Panc1 (cell line): ENCODE results near the gene DHH. TPM values are rescaled to one million over a fixed set of nuclear protein-coding genes. Genes with fewer than 3 reads are reported as not detected.

Experiments used
- ATAC-seq: fragments of 200-7000 bp; cut with Tn5 transposase; 2 replicates; pipeline ENCODE4 v1.9.1; 2020; ENCODE audit warnings: mild to moderate bottlenecking, moderate library complexity
- BruUV-seq: library from RNA; stranded (reverse); fragments of 400-500 nt; replicated peaks from 2 replicates; lab custom pipeline; 2021; lab: Mats Ljungman, UMichigan
- CTCF ChIA-PET: fragments of 300-600 bp; sonication (Branson Sonifier 250); formaldehyde crosslinking; loops from one replicate; lab custom pipeline; 2022; ENCODE audit warnings: antibody characterized with exemption; lab: Charles Lee
- POLR2A ChIA-PET: fragments of 300-600 bp; sonication (Branson Sonifier 250); formaldehyde crosslinking; loops from one replicate; lab custom pipeline; 2022; ENCODE audit warnings: antibody characterized with exemption; lab: Charles Lee
- DNase-seq: peaks from one replicate; pipeline ENCODE4 v3.0.0-alpha.2; 2010; ENCODE audit warnings: low read depth, low spot score
- H3K27ac ChIP-seq: 2 replicates; pipeline ENCODE4 v1.5.1; 2011; ENCODE audit warnings: mild to moderate bottlenecking, low read length, inconsistent platforms
- H3K27me3 ChIP-seq: fragments of 200-500 bp; sonication (Bioruptor generic); 2 replicates; pipeline ENCODE4 v1.6.0; 2014; ENCODE audit warnings: low read length, inconsistent platforms; ENCODE audit not compliant: control insufficient read depth, insufficient read depth
- H3K36me3 ChIP-seq: fragments of 200-500 bp; sonication (Bioruptor generic); 2 replicates; pipeline ENCODE4 v1.5.1; 2014; ENCODE audit warnings: inconsistent platforms, mild to moderate bottlenecking, low read length, moderate library complexity; ENCODE audit not compliant: control insufficient read depth, insufficient read depth
- H3K4me1 ChIP-seq: 2 replicates; pipeline ENCODE4 v1.5.1; 2011; ENCODE audit warnings: inconsistent platforms, mild to moderate bottlenecking, low read length, moderate library complexity; ENCODE audit not compliant: control insufficient read depth, insufficient read depth
- H3K4me3 ChIP-seq, 2 experiments: 2 replicates each; pipeline ENCODE4 v1.5.1; 2011 to 2012; ENCODE audit warnings: low read depth in 2 of 2, low read length in 2 of 2, mild to moderate bottlenecking in 2 of 2, inconsistent platforms in 1 of 2, moderate library complexity in 1 of 2
- H3K9me3 ChIP-seq: fragments of 200-500 bp; sonication (Bioruptor generic); 2 replicates; pipeline ENCODE4 v1.5.1; 2014; ENCODE audit warnings: low read depth, mild to moderate bottlenecking, inconsistent platforms, low read length, moderate library complexity; ENCODE audit not compliant: control insufficient read depth, insufficient read depth
- POLR2AphosphoS5 ChIP-seq: IDR thresholded peaks from 2 replicates; pipeline ENCODE4 v1.6.1; 2012; ENCODE audit warnings: mild to moderate bottlenecking, low read depth, low read length, moderate library complexity
- REST ChIP-seq, 2 experiments: IDR thresholded peaks; 2 replicates each; pipeline ENCODE4 v1.6.1; 2011 to 2012; ENCODE audit warnings: low read depth in 2 of 2, control low read depth in 1 of 2, low read length in 1 of 2, mild to moderate bottlenecking in 1 of 2, moderate library complexity in 1 of 2; ENCODE audit not compliant: insufficient read depth in 1 of 2
- SIN3A ChIP-seq: IDR thresholded peaks from 2 replicates; pipeline ENCODE4 v1.6.1; 2012; ENCODE audit warnings: low read depth, mild to moderate bottlenecking, low read length, moderate library complexity, borderline replicate concordance; ENCODE audit not compliant: insufficient read depth
- TCF7L2 ChIP-seq: IDR thresholded peaks from 2 replicates; pipeline ENCODE4 v1.6.1; 2011; ENCODE audit warnings: mild to moderate bottlenecking, low read depth, low read length, inconsistent platforms
- in situ Hi-C: cut with HindIII; loops from 2 replicates; pipeline ENCODE4 v1.10.0; 2016; ENCODE audit warnings: low sequenced_read_pairs, low pct_unique_long_range_greater_than_20kb
- intact Hi-C: fragments of 100-400 bp; cut with micrococcal nuclease; formaldehyde crosslinking; loops from one replicate; pipeline ENCODE4 v1.10.0; 2022; ENCODE audit not compliant: unreplicated experiment
- total RNA-seq: library from RNA; stranded (reverse); gene quantifications from one replicate; pipeline ENCODE4 v1.2.1, GENCODE V29; 2021; ENCODE audit not compliant: unreplicated experiment
- TF ChIP-seq, protein P1 (sequence below): fragments of 450-650 bp; IDR thresholded peaks from 2 replicates; pipeline ENCODE4 v1.5.1; 2017; ENCODE audit warnings: mild to moderate bottlenecking

Gene DHH
- total RNA-seq, 1 experiment from 2014 or later: 1.9 TPM

DNA sequence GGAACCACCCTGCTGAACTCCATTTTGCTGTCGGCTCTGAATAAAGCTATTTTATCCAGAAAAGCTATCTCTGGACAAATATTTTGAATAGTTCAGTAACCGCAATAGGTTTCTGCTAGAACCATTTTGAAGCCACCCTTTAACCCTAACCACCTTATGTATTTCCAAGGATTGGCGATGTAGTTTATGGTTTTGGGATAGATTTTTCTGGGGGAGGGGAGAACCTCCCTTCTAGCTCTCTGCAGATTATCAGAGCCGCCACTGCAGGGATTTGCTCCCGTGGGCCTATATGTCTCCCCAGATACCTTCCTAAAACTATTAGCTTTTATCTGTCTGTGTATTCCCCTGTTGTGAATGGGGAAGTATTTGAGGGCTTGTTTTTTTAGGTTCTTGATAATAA is 38.4 kb upstream of the DHH start:
- Histone ChIP-seq H3K36me3 (peaks cover 14% of the 10 kb centered on the region), H3K9me3 (no peaks in the 10 kb centered on the region), H3K27ac (peak overlapping the region; percentile 100), H3K4me3 (peak overlapping the region; percentile 75 to 100), H3K27me3 (no peaks in the 10 kb centered on the region), H3K4me1 (peaks cover 14% of the 10 kb centered on the region)
- no TSS peak for BruUV-seq
- DNase-seq (no peak), ATAC-seq (no peak)
- ChIA-PET POLR2A (interaction anchor here (0.6 to 0.8 kb wide), 2 partner anchors 19 to 110 kb away, joined by 3 to 8 read pairs; no protein-coding TSS in a partner anchor), CTCF (interaction anchor here (0.7 kb wide), 1 partner anchor 13 kb away, joined by 3 read pairs; no protein-coding TSS in a partner anchor)
- intact Hi-C loops (loop anchor here (10.0 kb wide), 1 partner anchor 102 kb away; no protein-coding TSS in a partner anchor), in situ Hi-C loops (no loop called here)
- TF ChIP-seq SIN3A: no peak
- TF ChIP-seq POLR2AphosphoS5: no peak
- no peak for TF ChIP-seq TCF7L2
- no peak for TF ChIP-seq REST (IDR thresholded peaks at IDR 0.05; ENCODE audit: insufficient read depth in 1 of 2, low read depth in 2 of 2, low read length in 1 of 2)
- TF ChIP-seq, protein P1, sequence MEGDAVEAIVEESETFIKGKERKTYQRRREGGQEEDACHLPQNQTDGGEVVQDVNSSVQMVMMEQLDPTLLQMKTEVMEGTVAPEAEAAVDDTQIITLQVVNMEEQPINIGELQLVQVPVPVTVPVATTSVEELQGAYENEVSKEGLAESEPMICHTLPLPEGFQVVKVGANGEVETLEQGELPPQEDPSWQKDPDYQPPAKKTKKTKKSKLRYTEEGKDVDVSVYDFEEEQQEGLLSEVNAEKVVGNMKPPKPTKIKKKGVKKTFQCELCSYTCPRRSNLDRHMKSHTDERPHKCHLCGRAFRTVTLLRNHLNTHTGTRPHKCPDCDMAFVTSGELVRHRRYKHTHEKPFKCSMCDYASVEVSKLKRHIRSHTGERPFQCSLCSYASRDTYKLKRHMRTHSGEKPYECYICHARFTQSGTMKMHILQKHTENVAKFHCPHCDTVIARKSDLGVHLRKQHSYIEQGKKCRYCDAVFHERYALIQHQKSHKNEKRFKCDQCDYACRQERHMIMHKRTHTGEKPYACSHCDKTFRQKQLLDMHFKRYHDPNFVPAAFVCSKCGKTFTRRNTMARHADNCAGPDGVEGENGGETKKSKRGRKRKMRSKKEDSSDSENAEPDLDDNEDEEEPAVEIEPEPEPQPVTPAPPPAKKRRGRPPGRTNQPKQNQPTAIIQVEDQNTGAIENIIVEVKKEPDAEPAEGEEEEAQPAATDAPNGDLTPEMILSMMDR: no peak

- Histone ChIP-seq H3K27ac (peak overlapping the region; percentile 100), H3K4me1 (peaks cover 14% of the 10 kb centered on the region), H3K9me3 (no peaks in the 10 kb centered on the region), H3K27me3 (no peaks in the 10 kb centered on the region), H3K36me3 (peaks cover 14% of the 10 kb centered on the region), H3K4me3 (peak overlapping the region; percentile 75 to 100)
- ChIA-PET POLR2A (interaction anchor here (0.6 to 1.3 kb wide), 4 partner anchors 40 to 207 kb away, joined by 3 to 4 read pairs (median 4); no protein-coding TSS in a partner anchor), CTCF (interaction anchor here (0.8 kb wide), 1 partner anchor 44 kb away, joined by 3 read pairs; no protein-coding TSS in a partner anchor)
- in situ Hi-C loops: no loop called here
- ATAC-seq: no peak
- peak; percentile 46 for DNase-seq
- intact Hi-C loops: loop anchor here (10.0 kb wide), 1 partner anchor 103 kb away; no protein-coding TSS in a partner anchor
- no peak for TF ChIP-seq SIN3A
- TF ChIP-seq, protein P1: no peak
- TF ChIP-seq POLR2AphosphoS5: no peak
- TF ChIP-seq TCF7L2: no peak
- no peak for TF ChIP-seq REST (IDR thresholded peaks at IDR 0.05; ENCODE audit: insufficient read depth in 1 of 2, low read depth in 2 of 2, low read length in 1 of 2)
- BruUV-seq: TSS peak; percentile 86
Observed at GRCh38 chr12:49131894-49132461, 37.4 kb upstream of the DHH start.
